ENCODE results near the gene DDI2. TPM values are rescaled to one million over a fixed set of nuclear protein-coding genes. Genes with fewer than 3 reads are reported as not detected.

Gene DDI2
- total RNA-seq, 4 donors from 2014 or later, result 21.9 to 79.0 (median 38.6) TPM

- peaks cover 0 to 33% of the 10 kb centered on the region in 2 donors for H3K4me1 ChIP-seq
- intact Hi-C loops (cut with DNase I), result no loop called here
- WGBS, 2 donors, result 66 to 87% methylated on average over 8 of the region's 8 CpGs
These were observed 90.1 kb downstream of the DDI2 start for GRCh38 chr1:15707239-15707925.

DNA sequence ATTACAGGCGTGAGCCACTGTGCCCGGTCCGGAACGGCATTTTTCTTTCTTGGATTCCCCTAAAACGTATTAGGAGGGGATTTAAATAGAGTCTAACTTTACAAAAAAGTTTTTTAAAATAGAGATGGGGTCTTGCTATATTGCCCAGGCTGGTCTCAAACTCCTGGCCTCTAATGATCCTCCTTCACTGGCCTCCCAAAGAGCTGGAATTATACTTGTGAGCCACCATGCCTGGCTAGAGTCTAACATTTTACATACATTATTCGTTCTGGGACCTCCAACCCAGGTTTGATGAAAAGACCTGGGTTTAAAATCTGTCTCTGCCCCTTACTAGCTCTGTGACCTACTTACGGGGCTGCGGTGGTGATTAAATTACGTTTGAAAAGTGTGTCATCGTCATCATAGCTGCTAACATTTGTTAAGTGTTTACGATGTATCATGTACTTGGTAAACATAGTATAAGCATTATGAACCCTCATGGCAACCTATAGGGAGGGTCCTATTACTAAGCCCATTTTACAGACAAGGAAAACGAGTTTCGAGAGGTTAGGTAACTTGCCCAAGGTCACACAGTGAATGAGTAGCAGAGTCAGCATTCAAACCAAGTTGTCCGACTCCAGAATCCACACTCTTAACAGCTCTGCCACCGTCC lies 91.4 kb downstream of the DDI2 start:
- 96 to 97% methylated on average over 15 of the region's 15 CpGs for WGBS, 2 donors
- Histone ChIP-seq H3K9me3 (no peaks in the 10 kb centered on the region), H3K27me3 (no peaks in the 10 kb centered on the region), H3K4me1 (peaks cover 0 to 23% of the 10 kb centered on the region in 2 donors), H3K36me3 (no peaks in the 10 kb centered on the region), H3K4me3 (replicated peaks in 1 of 3) (no peak overlapping the region), H3K27ac (no peak overlapping the region)
- intact Hi-C loops (cut with DNase I), result no loop called here
- TF ChIP-seq, protein P1, sequence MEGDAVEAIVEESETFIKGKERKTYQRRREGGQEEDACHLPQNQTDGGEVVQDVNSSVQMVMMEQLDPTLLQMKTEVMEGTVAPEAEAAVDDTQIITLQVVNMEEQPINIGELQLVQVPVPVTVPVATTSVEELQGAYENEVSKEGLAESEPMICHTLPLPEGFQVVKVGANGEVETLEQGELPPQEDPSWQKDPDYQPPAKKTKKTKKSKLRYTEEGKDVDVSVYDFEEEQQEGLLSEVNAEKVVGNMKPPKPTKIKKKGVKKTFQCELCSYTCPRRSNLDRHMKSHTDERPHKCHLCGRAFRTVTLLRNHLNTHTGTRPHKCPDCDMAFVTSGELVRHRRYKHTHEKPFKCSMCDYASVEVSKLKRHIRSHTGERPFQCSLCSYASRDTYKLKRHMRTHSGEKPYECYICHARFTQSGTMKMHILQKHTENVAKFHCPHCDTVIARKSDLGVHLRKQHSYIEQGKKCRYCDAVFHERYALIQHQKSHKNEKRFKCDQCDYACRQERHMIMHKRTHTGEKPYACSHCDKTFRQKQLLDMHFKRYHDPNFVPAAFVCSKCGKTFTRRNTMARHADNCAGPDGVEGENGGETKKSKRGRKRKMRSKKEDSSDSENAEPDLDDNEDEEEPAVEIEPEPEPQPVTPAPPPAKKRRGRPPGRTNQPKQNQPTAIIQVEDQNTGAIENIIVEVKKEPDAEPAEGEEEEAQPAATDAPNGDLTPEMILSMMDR (IDR thresholded peaks at IDR 0.05), result no peak
- no peak for TF ChIP-seq POLR2A (IDR thresholded peaks at IDR 0.05)
- no peak for DNase-seq

More at GRCh38 chr1:15707239-15707925, 90.1 kb downstream of the DDI2 start:
- DNase-seq, result no peak
- no peaks in the 10 kb centered on the region for H3K9me3 ChIP-seq
- H3K4me3 ChIP-seq (replicated peaks in 1 of 3), result no peak overlapping the region
- H3K27me3 ChIP-seq, result no peaks in the 10 kb centered on the region
- H3K36me3 ChIP-seq, result no peaks in the 10 kb centered on the region
- H3K27ac ChIP-seq, result no peak overlapping the region
- TF ChIP-seq, protein P1 (IDR thresholded peaks at IDR 0.05), result no peak
- TF ChIP-seq POLR2A (IDR thresholded peaks at IDR 0.05), result no peak

- TF ChIP-seq, protein P1 (IDR thresholded peaks at IDR 0.05), result no peak
- no peak for TF ChIP-seq POLR2A (IDR thresholded peaks at IDR 0.05)
- intact Hi-C loops (cut with DNase I), result no loop called here
- 95 to 97% methylated on average over 4 of the region's 4 CpGs for WGBS, 2 donors
- H3K27ac ChIP-seq, result no peak overlapping the region
- no peaks in the 10 kb centered on the region for H3K27me3 ChIP-seq
- H3K4me3 ChIP-seq (replicated peaks in 1 of 3), result no peak overlapping the region
- peaks cover 4 to 21% of the 10 kb centered on the region in 2 donors for H3K4me1 ChIP-seq
- DNase-seq, result no peak
- H3K36me3 ChIP-seq, result no peaks in the 10 kb centered on the region
- no peaks in the 10 kb centered on the region for H3K9me3 ChIP-seq
These were observed 92.0 kb downstream of the DDI2 start for GRCh38 chr1:15709226-15709625.

GRCh38 chr1:15712168-15712567 lies 94.9 kb downstream of the DDI2 start:
- H3K36me3 ChIP-seq, result peaks cover 9 to 11% of the 10 kb centered on the region in 2 donors
- H3K4me1 ChIP-seq, result peaks cover 15 to 20% of the 10 kb centered on the region in 2 donors
- 75 to 94% methylated on average over 4 of the region's 4 CpGs for WGBS, 2 donors
- TF ChIP-seq, protein P1 (IDR thresholded peaks at IDR 0.05), result no peak
- no peaks in the 10 kb centered on the region for H3K27me3 ChIP-seq
- no peak for DNase-seq
- intact Hi-C loops (cut with DNase I), result no loop called here
- H3K9me3 ChIP-seq, result no peaks in the 10 kb centered on the region
- H3K27ac ChIP-seq, result no peak overlapping the region
- no peak overlapping the region for H3K4me3 ChIP-seq (replicated peaks in 1 of 3)
